Kidney epithelial cell (primary cell): ENCODE data around the gene CALN1. TPM values are rescaled to one million over a fixed set of nuclear protein-coding genes. Genes with fewer than 3 reads are reported as not detected.

Source experiments
- DNase-seq: peaks from one replicate; pipeline ENCODE4 v3.0.0-alpha.2; 2010; ENCODE audit warnings: low read depth
- H3K27me3 ChIP-seq: 2 replicates; pipeline ENCODE4 v1.6.0; 2011; ENCODE audit warnings: low read length; ENCODE audit not compliant: control insufficient read depth, insufficient read depth
- H3K36me3 ChIP-seq: 2 replicates; pipeline ENCODE4 v1.5.1; 2011; ENCODE audit warnings: low read length; ENCODE audit not compliant: control insufficient read depth, insufficient read depth
- H3K4me3 ChIP-seq: 2 replicates; pipeline ENCODE4 v1.5.1; 2011; ENCODE audit warnings: low read depth, mild to moderate bottlenecking, control low read depth, low read length
- total RNA-seq: library from RNA; depleted of rRNA; stranded (reverse); fragments of >200 nt; gene quantifications from 2 replicates; pipeline ENCODE4 v1.2.3, GENCODE V29; 2015
- TF ChIP-seq, protein P1 (sequence below): IDR thresholded peaks from 2 replicates; pipeline ENCODE4 v1.5.1; 2011; ENCODE audit warnings: mild to moderate bottlenecking, moderate library complexity, low read length, control low read depth, inconsistent platforms; ENCODE audit not compliant: insufficient read depth, poor library complexity, severe bottlenecking

Gene CALN1
- total RNA-seq, 1 donor from 2014 or later = not detected

DNA sequence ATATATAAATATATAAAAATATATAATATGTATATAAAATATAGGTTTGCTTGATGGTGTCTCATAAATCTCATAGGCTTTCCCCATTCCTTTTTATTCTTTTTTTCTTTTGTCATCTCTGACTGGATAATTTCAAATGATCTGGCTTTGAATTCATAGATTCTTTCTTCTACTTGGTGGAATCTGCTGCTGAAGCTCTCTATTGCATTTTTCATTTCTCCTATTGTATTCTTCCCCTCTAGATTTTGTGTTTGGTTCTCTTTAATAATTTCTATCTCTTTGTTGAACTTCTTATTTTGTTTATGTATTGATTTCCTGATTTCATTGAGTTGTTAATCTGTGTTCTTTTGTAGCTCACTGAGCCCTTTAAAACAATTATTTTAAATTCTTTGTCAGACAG lies 650.8 kb downstream of the CALN1 start:
- DNase-seq = no peak
- Histone ChIP-seq H3K27me3 (no peaks in the 10 kb centered on the region), H3K4me3 (no peak overlapping the region), H3K36me3 (no peaks in the 10 kb centered on the region)
- TF ChIP-seq, protein P1, sequence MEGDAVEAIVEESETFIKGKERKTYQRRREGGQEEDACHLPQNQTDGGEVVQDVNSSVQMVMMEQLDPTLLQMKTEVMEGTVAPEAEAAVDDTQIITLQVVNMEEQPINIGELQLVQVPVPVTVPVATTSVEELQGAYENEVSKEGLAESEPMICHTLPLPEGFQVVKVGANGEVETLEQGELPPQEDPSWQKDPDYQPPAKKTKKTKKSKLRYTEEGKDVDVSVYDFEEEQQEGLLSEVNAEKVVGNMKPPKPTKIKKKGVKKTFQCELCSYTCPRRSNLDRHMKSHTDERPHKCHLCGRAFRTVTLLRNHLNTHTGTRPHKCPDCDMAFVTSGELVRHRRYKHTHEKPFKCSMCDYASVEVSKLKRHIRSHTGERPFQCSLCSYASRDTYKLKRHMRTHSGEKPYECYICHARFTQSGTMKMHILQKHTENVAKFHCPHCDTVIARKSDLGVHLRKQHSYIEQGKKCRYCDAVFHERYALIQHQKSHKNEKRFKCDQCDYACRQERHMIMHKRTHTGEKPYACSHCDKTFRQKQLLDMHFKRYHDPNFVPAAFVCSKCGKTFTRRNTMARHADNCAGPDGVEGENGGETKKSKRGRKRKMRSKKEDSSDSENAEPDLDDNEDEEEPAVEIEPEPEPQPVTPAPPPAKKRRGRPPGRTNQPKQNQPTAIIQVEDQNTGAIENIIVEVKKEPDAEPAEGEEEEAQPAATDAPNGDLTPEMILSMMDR = no peak

DNA sequence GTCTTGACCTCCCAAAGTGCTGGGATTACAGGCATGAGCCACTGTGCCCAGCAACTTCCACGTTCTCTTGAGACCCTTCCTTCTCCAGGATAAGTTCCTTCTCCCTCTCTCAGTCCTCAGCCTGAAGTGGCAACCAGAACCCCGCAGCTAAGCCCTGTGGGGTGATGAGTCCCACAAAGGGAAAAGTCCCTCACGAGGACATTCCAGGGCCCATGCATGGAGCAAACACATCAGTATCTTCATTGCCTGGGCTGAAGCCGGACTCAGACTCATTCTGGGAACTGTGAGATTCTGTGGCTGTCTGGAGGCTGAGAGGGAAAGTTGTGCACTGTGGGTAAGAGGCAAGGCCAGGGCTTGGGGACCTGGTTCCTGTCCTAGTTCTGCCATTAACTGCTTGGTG lies 657.3 kb downstream of the CALN1 start:
- peaks cover 6% of the 10 kb centered on the region for H3K27me3 ChIP-seq

DNA sequence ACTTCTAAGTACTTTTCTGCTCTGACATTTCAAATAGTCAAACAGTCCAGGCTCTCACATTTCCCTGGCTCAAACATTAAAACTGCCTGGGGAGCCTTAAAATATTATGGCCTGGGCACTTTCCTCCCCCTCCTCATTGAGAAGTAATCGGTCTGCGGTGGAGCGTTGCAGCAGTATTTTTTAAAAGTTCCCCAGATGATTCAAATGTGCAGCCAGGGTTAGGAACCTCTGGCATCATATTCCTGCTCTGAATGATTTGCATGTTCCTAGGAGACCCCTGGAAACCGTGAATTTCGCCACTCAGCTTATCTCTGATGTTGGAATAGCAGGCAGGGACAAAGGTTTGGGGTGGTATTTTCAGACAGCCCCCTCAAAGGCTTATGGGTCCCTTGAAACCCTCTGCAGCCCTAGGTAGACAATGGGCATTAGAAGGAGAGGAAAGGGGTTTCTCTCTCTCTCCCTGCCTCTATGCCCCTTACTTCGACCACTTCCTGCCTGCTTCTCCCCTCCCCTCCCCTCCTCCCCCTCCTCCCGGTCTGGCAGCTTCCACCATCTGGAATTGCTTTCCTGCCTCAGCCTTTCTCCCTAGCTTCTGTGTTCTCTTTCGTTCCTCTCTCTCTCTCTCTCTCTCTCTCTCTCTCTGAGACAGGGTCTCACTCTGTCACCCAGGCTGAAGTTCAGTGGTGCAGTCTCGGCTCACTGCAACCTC lies 658.0 kb downstream of the CALN1 start:
- Histone ChIP-seq H3K36me3 (no peaks in the 10 kb centered on the region), H3K4me3 (no peak overlapping the region), H3K27me3 (peaks cover 6% of the 10 kb centered on the region)
- DNase-seq = no peak
- TF ChIP-seq, protein P1 = no peak

More for the DNA sequence above, 657.3 kb downstream of the CALN1 start:
- Histone ChIP-seq H3K4me3 (no peak overlapping the region), H3K36me3 (no peaks in the 10 kb centered on the region)
- TF ChIP-seq, protein P1 = no peak
- DNase-seq = no peak

DNA sequence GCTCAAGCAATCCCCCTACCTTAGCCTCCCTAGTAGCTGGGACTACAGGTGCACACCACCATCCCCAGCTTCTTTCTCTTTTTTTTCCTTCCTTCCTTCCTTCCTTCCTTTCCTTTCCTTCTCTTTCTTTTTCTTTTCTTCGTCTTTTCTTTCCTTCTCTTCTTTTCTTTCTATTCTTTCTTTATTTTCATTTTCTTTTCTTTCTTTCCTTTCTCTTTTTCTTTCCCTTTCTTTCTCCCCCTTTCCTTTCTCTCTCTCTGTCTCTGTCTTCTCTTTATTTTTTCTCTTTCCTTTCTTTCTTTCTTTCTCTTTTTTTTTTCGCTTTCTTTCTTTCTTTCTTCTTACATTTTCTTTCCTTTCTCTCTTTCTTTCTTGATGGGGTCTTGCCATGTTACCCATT lies 658.9 kb downstream of the CALN1 start:
- Histone ChIP-seq H3K27me3 (peaks cover 6% of the 10 kb centered on the region), H3K4me3 (no peak overlapping the region), H3K36me3 (no peaks in the 10 kb centered on the region)
- TF ChIP-seq, protein P1 = no peak
- DNase-seq = no peak

DNA sequence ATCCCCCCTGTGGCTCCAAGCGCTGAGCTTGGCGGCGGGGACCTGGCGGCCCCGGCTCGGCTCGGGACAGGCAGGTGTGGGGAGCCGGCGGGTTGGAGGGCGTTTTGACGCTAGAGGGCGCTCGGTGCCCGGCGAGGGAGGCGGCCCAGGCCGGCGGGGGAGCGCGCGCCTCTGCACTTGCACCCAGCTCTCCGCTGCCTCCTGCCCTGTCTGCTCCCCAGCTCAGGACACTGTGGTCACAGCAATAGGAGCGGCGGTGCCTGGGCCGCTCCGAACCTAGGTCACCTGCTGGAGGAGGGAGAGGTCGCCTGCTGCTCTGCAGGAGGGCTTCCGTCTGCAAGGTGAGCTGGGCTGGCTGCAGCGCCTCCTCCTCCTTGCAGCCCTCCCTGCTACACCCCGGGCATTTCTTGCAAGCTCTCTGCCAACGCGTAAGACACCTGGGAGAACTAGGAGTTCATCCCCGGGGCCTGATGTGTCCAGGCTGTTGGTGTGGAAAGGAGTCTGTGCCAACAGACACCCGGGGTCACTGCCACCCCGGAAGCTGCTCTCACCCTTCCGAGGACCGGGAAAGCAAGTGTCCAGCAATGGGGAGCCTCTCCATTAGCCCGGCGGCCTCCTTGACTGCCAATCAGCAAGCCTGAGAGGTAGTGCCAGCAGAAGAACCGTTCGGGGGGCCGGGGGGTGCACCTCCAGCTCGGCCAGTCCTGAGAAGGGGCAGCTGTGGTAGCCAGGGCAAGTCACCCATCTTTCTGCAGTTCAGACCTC lies 659.8 kb downstream of the CALN1 start:
- Histone ChIP-seq H3K36me3 (no peaks in the 10 kb centered on the region), H3K27me3 (peaks cover 6% of the 10 kb centered on the region), H3K4me3 (no peak overlapping the region)
- no peak for DNase-seq
- TF ChIP-seq, protein P1 = peak; percentile 36
